SH-SY5Y (cell line): Measurements from ENCODE around the gene KLHL29.

Experiments
- GATA2 ChIP-seq: IDR thresholded peaks from 2 replicates; pipeline ENCODE4 v1.6.1; 2011; ENCODE audit warnings: mild to moderate bottlenecking, low read depth, low read length
- GATA3 ChIP-seq: IDR thresholded peaks from 2 replicates; pipeline ENCODE4 v1.6.1; 2011; ENCODE audit warnings: low read depth, mild to moderate bottlenecking, low read length, moderate library complexity

- TF ChIP-seq GATA2, result no peak
- TF ChIP-seq GATA3, result no peak
Observed at GRCh38 chr2:23571085-23571484, 186.1 kb downstream of the KLHL29 start.
